ENCODE data around the gene CSRNP3.
"Not testable (repeated sequence)": the region's sequence is repeated elsewhere in the genome, so short reads cannot be mapped to it uniquely, and the experiment has no call there.

Gene CSRNP3

DNA sequence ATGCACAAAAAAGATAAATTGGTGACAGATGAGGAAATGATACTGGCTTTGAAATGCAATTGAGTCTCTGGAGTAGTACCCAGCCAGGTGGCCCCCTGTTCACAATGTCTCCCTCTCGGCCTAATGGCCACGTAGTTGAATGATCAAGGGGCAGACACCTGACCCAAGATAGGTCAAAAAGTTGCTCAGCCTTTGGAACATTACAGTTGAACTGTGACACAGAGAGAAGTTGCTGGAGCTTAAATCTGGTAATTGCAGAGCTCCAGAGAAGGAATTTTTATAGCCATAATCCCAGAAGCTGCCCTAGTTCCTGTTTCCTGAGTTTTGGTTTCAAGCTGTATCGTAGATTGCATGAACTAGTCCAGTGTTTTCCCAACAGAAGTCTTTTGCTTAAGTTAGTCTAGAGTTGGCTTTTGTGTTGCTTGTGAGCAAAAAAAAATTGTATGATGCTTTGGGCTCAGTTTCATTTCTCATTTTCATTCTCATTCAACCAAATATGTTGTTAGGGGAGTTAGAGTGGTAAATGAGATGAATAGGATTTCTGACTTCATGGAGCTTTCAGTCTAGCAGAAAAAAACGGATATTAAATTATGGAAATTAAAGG is 117.9 kb downstream of the CSRNP3 start:
- no peak for DNase-seq (ENCODE audit: low read depth in 2 of 2)

DNA sequence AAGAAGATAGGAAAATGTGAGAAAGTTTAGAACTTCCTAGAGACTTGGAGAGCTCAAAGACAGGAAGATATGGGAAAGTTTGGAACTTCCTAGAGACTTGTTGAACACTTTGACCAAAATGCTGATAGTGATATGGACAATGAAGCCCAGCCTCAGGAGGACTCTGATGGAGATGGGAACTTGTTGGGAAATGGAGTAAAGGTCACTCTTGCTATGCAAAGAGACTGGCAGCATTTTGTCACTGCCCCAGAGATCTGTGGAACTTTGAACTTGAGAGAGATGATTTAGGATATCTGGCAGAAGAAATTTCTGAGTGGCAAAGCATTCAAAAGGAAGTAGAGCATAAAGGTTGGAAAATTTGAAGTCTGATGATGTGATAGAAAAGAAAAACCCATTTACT is 121.5 kb downstream of the CSRNP3 start:
- DNase-seq (ENCODE audit: low read depth in 2 of 2) = not testable (repeated sequence)

DNA sequence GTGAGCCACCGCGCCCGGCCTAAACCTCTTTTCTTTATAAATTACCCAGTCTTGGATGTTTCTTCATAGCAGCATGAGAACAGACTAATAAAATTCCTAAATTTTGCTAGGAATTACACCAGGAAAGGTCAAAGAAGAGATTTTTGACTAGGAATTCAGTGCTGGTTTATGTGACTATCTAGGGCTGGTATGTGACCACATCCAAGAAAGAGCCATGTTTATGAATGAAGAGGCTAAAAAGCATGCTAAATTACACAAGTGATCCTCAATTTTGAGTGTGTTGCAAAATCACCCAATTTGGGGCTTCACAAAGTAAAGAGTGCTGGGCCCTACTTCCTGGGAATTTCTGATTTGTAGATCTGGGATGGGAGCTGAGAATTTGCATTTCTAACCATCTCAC is 123.6 kb downstream of the CSRNP3 start:
- DNase-seq (ENCODE audit: low read depth in 2 of 2) = no peak

- no peak for DNase-seq (ENCODE audit: low read depth in 2 of 2)
These were observed 124.9 kb downstream of the CSRNP3 start for GRCh38 chr2:165594231-165594934.

GRCh38 chr2:165594935-165595255 is 125.4 kb downstream of the CSRNP3 start:
- DNase-seq (ENCODE audit: low read depth in 2 of 2) = no peak

- DNase-seq (ENCODE audit: low read depth in 2 of 2) = no peak
These were observed 127.3 kb downstream of the CSRNP3 start for GRCh38 chr2:165596788-165597187.

DNA sequence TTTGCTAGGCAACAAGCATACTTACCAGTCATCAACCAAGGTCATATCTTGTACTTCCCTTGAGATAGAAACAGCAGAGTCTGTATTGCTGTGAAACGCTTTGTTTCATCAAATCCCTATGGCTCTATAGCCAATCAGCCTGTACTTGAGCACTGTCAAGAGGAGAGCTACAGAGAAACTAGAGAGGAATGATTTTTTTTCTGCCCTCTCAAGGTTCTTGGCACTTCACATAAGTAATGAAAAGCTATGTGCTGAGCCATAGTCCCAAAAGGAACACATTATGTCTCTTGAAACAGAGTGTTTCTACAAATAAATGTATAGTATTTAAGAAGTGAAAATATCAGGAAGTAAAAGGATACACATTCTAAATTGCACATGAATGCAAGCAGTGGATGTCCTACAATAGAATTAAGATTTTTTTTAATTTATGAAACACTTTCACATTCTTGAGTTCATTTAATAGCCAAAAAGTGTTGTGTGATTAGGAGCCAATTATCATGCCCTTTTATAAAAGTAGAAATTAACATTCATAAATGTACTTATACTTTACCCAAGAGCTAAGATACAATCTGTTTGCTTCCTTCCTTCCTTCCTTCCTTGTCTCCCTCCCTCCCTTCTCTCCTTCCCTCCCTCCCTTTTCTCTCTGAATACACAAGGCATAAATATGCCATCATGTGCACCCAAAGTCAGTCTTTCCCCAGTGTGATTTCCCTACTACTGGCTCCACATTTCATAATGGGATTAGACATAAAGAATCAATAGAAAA is 131.8 kb downstream of the CSRNP3 start:
- no peak for DNase-seq (ENCODE audit: low read depth in 2 of 2)

- DNase-seq (ENCODE audit: low read depth in 2 of 2) = no peak
These were observed 132.5 kb downstream of the CSRNP3 start for GRCh38 chr2:165601928-165602521.

GRCh38 chr2:165609672-165610071 is 140.2 kb downstream of the CSRNP3 start:
- DNase-seq (ENCODE audit: low read depth in 2 of 2) = no peak

DNA sequence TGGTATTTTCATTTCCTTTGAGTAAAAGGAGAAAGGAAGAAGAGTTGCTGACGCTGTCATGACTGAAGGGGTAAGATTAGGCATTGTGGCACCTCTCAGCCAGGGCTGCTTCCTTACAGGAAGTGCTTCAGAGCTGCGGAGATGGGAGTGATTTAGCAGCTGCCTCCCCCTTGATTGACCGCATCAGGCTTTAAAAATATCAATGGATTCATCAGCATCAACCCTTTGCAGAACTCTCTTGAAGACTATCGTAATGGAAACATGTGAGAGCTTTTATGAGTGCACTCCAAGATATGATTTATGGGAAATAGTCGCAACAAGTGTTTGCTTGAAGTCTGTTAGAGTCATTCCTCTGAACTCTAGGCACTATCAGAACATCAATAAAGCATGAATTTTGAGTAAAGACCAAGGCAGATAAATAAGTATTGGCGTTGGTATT is 141.1 kb downstream of the CSRNP3 start:
- DNase-seq (ENCODE audit: low read depth in 2 of 2) = no peak

- no peak for DNase-seq (ENCODE audit: low read depth in 2 of 2)
These were observed 148.4 kb downstream of the CSRNP3 start for GRCh38 chr2:165617741-165618481.

DNA sequence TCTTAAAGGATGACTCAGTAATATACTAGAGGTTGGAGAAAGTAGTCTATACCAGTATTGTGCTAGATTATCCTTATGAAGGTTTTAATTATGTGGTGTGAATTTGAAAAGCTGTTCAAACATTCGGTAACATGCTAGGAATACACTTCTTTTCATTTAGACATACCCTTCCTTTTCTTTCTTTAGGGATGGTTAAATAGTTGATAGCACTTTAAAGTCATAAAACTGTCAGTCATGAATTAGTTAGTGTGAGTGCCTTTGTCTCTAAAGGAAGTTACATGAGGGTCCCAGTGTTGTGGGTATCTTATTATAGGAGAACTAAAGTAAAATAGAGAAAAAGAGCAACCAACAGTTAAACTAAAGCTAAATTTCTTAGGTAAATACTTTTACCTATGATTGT is 149.3 kb downstream of the CSRNP3 start:
- DNase-seq (ENCODE audit: low read depth in 2 of 2) = no peak

GRCh38 chr2:165621086-165621560 is 151.6 kb downstream of the CSRNP3 start:
- DNase-seq (ENCODE audit: low read depth in 2 of 2) = no peak

DNA sequence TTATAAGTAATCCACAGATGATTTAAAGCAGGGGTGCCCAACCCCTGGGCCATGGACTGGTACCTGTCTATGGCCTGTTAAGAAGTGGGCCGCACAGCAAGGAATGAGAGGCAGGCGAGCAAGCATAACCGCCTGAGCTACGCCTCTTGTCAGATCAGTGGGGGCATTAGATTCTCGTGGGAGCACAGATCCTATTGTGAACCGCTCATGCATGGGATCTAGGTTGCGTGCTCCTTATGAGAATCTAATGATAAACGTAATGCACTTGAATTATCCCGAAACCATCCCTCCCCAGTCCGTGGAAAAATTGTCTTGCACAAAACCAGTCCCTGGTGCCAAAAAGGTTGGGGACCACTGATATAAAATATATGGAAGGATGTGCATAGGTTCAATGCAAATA is 153.7 kb downstream of the CSRNP3 start:
- no peak for DNase-seq (ENCODE audit: low read depth in 2 of 2)

GRCh38 chr2:165623783-165624469 is 154.4 kb downstream of the CSRNP3 start:
- no peak for DNase-seq (ENCODE audit: low read depth in 2 of 2)

DNA sequence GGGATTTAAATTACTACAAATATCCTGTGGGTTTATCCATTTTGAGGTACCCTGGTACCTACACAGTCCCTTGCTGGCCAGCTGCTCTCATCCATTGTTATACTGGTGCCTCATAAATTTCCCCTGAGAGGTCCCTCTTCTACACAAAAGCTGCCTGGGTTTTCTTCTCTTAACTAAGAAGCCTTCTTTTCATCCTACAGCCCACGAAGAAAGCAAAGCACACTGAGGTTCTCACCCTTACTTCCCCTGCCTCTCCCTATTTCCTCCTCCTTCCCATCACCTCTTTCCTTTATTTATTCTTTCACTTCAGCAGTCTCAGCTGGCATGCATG is 154.9 kb downstream of the CSRNP3 start:
- no peak for DNase-seq (ENCODE audit: low read depth in 2 of 2)

GRCh38 chr2:165627470-165627869 is 158.0 kb downstream of the CSRNP3 start:
- DNase-seq (ENCODE audit: low read depth in 2 of 2) = no peak

DNA sequence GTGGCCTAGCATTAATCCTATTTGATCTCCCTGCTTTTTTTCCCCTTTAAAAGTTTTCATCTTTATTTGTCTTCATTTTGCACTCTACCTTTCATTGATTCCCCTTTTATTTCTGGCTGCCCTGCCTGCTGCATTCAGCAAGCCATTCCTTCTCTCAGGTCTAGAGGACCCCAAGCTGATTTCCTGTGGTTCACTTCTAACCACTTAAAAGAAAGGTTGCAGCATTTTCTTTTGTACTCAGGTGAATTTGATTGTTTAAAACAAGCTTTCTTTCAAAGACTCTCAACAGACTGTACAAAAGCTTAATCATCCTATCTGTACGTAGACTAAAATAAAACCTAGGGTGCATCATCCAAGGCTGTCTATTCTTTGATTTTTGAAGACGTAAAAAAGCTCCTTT is 160.3 kb downstream of the CSRNP3 start:
- no peak for DNase-seq (ENCODE audit: low read depth in 2 of 2)

DNA sequence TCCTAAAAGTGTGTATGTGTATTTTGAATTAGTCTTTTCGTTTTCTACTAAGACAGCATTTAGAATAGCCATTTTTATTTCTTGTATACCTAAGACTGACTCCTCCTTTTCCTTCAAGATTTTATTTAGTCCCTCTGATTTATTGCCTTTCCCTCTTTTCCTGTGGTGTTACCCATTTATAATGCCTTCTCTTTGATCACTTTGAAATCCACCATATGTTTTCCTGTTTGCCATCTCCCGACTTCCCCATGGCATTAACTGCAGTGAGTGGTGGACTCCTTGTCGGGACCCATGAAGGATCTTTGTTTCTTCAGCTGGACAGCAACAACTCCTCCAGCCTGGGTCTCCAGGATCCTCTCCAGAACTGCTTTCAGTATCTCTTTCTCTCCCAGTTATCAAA is 160.7 kb downstream of the CSRNP3 start:
- no peak for DNase-seq (ENCODE audit: low read depth in 2 of 2)

DNA sequence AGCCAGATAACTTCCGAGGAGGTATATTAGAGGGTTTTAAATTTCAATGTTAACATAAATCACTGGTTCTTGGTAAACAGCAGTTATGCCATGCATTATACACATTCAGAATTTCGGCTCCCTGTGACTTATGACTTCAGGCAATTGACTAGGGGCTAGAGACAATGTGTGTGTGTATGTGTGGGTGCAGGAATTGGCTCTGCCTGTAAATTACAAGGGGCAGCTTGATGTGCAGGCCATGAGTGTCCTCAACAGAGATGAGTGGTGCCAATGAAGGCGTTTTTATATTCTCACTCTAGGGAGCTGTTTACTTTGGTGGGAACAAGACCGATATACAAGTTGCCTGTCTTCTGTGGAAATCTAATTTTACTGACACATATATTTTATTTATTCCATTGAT is 161.6 kb downstream of the CSRNP3 start:
- no peak for DNase-seq (ENCODE audit: low read depth in 2 of 2)

DNA sequence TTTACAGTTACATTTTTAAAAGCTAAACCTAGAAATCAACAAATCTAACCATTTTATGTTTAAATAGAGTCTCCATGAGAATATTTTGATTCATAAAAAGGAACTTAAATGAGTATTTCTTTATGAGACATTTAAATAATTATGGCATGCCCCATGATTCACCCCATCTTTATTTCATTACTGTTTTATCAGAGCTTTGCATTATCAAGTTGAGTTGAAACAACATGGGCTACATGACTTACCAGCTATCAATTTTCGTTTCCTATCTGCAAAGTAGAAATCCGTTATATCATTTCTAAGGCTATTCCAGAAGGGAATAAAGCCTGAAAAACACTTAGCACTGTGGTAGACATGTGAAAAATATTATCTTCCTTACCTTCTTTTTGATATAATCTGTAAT is 163.1 kb downstream of the CSRNP3 start:
- no peak for DNase-seq (ENCODE audit: low read depth in 2 of 2)
